ENCODE results near the gene KCTD19.

GRCh38 chr16:67342616-67343015 is 16.1 kb upstream of the KCTD19 start:
- TF ChIP-seq TAF1 (IDR thresholded peaks at IDR 0.05; ENCODE audit: low read depth): no peak
- no peak for TF ChIP-seq EP300 (IDR thresholded peaks at IDR 0.05; ENCODE audit: borderline replicate concordance)
- TF ChIP-seq, protein P1, sequence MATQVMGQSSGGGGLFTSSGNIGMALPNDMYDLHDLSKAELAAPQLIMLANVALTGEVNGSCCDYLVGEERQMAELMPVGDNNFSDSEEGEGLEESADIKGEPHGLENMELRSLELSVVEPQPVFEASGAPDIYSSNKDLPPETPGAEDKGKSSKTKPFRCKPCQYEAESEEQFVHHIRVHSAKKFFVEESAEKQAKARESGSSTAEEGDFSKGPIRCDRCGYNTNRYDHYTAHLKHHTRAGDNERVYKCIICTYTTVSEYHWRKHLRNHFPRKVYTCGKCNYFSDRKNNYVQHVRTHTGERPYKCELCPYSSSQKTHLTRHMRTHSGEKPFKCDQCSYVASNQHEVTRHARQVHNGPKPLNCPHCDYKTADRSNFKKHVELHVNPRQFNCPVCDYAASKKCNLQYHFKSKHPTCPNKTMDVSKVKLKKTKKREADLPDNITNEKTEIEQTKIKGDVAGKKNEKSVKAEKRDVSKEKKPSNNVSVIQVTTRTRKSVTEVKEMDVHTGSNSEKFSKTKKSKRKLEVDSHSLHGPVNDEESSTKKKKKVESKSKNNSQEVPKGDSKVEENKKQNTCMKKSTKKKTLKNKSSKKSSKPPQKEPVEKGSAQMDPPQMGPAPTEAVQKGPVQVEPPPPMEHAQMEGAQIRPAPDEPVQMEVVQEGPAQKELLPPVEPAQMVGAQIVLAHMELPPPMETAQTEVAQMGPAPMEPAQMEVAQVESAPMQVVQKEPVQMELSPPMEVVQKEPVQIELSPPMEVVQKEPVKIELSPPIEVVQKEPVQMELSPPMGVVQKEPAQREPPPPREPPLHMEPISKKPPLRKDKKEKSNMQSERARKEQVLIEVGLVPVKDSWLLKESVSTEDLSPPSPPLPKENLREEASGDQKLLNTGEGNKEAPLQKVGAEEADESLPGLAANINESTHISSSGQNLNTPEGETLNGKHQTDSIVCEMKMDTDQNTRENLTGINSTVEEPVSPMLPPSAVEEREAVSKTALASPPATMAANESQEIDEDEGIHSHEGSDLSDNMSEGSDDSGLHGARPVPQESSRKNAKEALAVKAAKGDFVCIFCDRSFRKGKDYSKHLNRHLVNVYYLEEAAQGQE (IDR thresholded peaks at IDR 0.05; ENCODE audit: low read depth): no peak
- no peak for TF ChIP-seq EGR1 (IDR thresholded peaks at IDR 0.05)
- TF ChIP-seq, protein P2, sequence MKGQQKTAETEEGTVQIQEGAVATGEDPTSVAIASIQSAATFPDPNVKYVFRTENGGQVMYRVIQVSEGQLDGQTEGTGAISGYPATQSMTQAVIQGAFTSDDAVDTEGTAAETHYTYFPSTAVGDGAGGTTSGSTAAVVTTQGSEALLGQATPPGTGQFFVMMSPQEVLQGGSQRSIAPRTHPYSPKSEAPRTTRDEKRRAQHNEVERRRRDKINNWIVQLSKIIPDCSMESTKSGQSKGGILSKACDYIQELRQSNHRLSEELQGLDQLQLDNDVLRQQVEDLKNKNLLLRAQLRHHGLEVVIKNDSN (IDR thresholded peaks at IDR 0.05): no peak
- no peak for TF ChIP-seq YY1 (IDR thresholded peaks at IDR 0.05; ENCODE audit: low read depth)
- no peak for TF ChIP-seq CEBPB (IDR thresholded peaks at IDR 0.05)
- TF ChIP-seq MAX (IDR thresholded peaks at IDR 0.05): no peak
- no peak for TF ChIP-seq TEAD4 (IDR thresholded peaks at IDR 0.05)
- no peak for TF ChIP-seq FOXM1 (IDR thresholded peaks at IDR 0.05; ENCODE audit: borderline replicate concordance, low read depth)
- no peak for TF ChIP-seq TCF12 (IDR thresholded peaks at IDR 0.05; ENCODE audit: low read depth)
- no peak for TF ChIP-seq RAD21 (IDR thresholded peaks at IDR 0.05; ENCODE audit: low read depth)
- no peak for TF ChIP-seq CREB1 (IDR thresholded peaks at IDR 0.05; ENCODE audit: low read depth)

Measured in Ishikawa (cell line).